Measurements from ENCODE around the gene PAGE5. TPM values are rescaled to one million over a fixed set of nuclear protein-coding genes. Genes with fewer than 3 reads are reported as not detected.

PAGE5 gene, protein sequence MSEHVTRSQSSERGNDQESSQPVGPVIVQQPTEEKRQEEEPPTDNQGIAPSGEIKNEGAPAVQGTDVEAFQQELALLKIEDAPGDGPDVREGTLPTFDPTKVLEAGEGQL
- polyA plus RNA-seq (2013, experiment 1 of 2): not detected
- not detected for polyA plus RNA-seq (2013, experiment 2 of 2)

DNA sequence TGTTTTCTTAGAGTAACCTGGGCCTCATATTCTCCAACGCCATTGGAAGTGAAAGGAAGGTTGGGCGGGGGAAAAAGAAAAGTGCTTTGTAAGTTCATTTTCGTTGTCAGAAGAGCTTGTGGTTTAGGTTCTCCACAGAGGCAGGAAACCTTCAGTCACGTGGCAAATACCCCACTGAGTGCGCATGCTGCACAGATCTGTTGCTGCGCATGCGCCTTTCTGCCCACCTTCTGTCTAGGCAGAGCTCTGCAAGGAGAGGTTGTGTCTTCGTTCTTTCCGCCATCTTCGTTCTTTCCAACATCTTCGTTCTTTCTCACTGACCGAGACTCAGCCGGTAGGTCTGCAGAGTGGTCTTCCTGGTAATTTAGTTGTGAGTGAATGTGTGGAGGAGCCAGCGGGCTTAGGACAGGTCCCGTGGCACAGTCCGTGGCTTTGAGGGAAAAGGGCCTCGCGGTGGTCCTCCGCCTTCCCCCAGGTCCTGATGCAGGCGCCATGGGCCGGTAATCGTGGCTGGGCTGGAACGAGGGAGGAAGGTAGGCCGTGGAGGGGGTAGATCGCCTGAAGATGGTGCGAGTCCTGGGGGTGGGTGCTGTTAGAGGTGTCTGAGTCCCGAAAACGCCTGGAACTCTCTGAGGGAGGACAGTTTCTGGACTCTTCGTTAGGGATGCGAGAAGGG, at the start of gene PAGE5:
TSS of gene PAGE5 (plus strand) at position 228 of the 676 bp plus-strand sequence. CDS start 1,037 bp downstream, outside the sequence.
- H3K4me3 ChIP-seq (ENCODE audit: low read length): no peak within 1 kb of the TSS
- no peaks in the 10 kb centered on the region for H3K27me3 ChIP-seq (ENCODE audit: insufficient read depth, low read length)
- no peaks in the 10 kb centered on the region for H3K36me3 ChIP-seq (ENCODE audit: insufficient read depth, low read length)
- H3K9me3 ChIP-seq (ENCODE audit: insufficient read depth, low read depth, low read length): no peaks in the 10 kb centered on the region
- no peak within 1 kb of the TSS for H3K27ac ChIP-seq (ENCODE audit: low read depth, low read length)
- 88% methylated on average over 30 of the region's 30 CpGs for WGBS
- no peak within 1 kb of the TSS for H3K9ac ChIP-seq (ENCODE audit: low read depth, low read length)
- H3K4me1 ChIP-seq (ENCODE audit: insufficient read depth, low read length): no peaks in the 10 kb centered on the region

DNA sequence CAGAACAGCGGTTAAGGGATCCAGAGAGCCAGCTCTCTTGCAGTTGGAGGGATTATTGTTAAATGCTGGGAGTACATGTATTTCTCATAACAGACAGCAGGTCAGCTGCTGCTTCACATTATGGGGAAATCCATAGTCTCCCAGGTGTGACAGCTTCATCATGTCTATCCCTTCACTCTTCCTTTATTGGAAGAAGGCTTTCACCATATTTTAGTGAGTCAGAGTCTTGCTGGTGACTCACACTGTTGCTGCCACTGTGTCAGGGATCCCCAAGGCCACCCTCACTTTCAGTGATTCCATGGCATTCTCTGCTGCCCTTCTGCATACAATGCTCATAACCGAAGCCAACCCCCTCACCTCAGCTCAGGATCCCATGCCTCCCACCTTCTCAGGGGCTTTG, 32.9 kb upstream of the PAGE5 start:
- H3K27me3 ChIP-seq (ENCODE audit: insufficient read depth, low read length): no peaks in the 10 kb centered on the region
- no peaks in the 10 kb centered on the region for H3K36me3 ChIP-seq (ENCODE audit: insufficient read depth, low read length)
- H3K9me3 ChIP-seq (ENCODE audit: insufficient read depth, low read depth, low read length): no peaks in the 10 kb centered on the region
- 91% methylated on average over 1 of the region's 2 CpGs for WGBS
- no peak overlapping the region for H3K9ac ChIP-seq (ENCODE audit: low read depth, low read length)
- no peaks in the 10 kb centered on the region for H3K4me1 ChIP-seq (ENCODE audit: insufficient read depth, low read length)
- H3K4me3 ChIP-seq (ENCODE audit: low read length): no peak overlapping the region
- H3K27ac ChIP-seq (ENCODE audit: low read depth, low read length): no peak overlapping the region

DNA sequence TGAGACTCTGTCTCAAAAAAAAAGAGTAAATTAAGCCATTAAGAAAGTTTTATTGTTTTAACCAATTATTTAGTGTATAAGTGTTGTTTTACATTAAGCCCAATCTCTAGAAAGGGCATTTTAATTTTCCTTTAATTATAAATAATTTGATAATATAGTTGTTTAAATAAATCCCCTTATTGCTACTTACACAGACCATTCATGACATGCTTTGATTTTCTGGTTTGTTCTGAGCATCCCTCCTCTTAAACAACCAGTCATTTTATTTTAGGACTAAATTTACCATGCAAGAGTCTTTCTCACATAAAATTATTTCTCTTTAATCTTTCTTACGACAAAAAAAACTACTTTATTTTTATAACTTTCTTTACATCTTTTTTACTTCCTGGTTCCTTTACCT, 23.5 kb upstream of the PAGE5 start:
- Histone ChIP-seq H3K9ac (ENCODE audit: low read depth, low read length) (no peak overlapping the region), H3K4me1 (ENCODE audit: insufficient read depth, low read length) (no peaks in the 10 kb centered on the region), H3K27ac (ENCODE audit: low read depth, low read length) (no peak overlapping the region), H3K27me3 (ENCODE audit: insufficient read depth, low read length) (no peaks in the 10 kb centered on the region), H3K9me3 (ENCODE audit: insufficient read depth, low read depth, low read length) (peaks cover 8% of the 10 kb centered on the region; the same call in 1 of the 2 replicates), H3K36me3 (ENCODE audit: insufficient read depth, low read length) (no peaks in the 10 kb centered on the region), H3K4me3 (ENCODE audit: low read length) (no peak overlapping the region)
- 83% methylated on average over 1 of the region's 1 CpG for WGBS

DNA sequence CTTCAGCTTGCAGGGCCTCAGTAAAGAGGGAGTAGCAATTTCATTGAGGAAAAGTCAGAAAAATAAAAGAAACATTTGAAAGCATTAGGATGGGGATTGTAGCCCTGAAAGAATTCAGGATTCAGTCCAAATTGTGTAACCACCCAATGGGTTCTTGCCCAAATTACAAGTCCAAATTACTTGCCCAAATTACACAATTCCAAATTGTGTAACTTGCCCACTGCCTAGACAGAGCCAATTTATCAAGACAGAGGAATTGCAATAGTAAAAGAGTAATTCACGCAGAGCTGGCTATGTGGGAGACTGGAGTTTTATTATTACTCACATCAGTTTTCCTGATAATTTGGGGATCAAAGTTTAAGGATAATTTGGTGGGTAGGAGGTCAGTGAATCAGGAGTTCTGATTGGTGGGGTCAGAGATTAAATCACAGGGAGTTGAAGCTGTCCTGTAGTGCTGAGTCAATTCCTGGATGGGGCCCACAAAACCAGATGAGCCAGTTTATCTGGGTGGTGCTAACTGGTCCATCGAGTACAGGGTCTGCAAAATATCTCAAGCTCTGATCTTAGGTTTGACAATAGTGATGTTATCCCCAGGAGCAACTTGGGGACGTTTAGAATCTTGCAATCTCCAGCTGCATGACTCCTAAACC, 18.1 kb upstream of the PAGE5 start:
- no peak overlapping the region for H3K9ac ChIP-seq (ENCODE audit: low read depth, low read length)
- no peak overlapping the region for H3K4me3 ChIP-seq (ENCODE audit: low read length)
- WGBS: 60% methylated on average over 2 of the region's 3 CpGs
- no peaks in the 10 kb centered on the region for H3K4me1 ChIP-seq (ENCODE audit: insufficient read depth, low read length)
- H3K27ac ChIP-seq (ENCODE audit: low read depth, low read length): no peak overlapping the region
- no peaks in the 10 kb centered on the region for H3K36me3 ChIP-seq (ENCODE audit: insufficient read depth, low read length)
- H3K27me3 ChIP-seq (ENCODE audit: insufficient read depth, low read length): no peaks in the 10 kb centered on the region
- peaks cover 3% of the 10 kb centered on the region; the same call in 1 of the 2 replicates for H3K9me3 ChIP-seq (ENCODE audit: insufficient read depth, low read depth, low read length)

DNA sequence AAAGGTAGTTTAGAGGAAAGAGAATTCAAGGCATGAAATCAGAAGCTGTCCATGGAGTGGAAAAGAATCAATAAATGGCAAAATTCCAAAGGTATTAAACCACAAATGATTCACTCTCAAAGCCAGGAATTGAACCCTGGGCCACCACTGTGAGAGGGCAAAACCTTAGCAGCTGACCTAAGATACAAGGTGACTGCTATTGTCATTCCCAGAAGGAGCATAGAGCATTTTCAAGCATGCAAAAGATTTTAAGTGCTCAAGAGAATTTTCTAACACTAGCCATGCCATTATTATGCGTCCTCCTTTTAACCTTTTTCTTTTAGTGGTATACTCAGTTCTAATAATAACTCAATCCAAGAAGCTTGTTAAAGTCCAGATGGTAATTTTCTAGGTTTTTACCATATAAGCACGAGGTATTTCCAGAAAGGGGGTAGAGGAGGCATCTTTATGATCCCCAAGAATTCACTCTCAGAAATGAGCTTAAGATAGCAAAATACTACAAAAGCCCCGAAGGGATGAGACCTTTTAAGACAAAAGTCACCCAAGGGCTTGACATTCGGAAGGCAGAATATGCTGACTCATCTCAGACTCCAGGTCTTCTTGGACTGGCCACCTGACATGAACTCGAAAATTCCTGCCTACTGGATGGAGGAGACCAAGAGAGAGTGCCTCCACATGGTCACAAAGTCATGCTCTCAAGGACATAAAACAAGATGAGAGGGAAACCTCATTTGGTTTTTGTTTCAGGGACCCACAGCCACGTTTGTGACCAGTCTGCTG, 13.8 kb upstream of the PAGE5 start:
- WGBS: 67% methylated on average over 4 of the region's 6 CpGs
- Histone ChIP-seq H3K4me1 (ENCODE audit: insufficient read depth, low read length) (no peaks in the 10 kb centered on the region), H3K9ac (ENCODE audit: low read depth, low read length) (no peak overlapping the region), H3K4me3 (ENCODE audit: low read length) (no peak overlapping the region), H3K9me3 (ENCODE audit: insufficient read depth, low read depth, low read length) (no peaks in the 10 kb centered on the region), H3K36me3 (ENCODE audit: insufficient read depth, low read length) (no peaks in the 10 kb centered on the region), H3K27ac (ENCODE audit: low read depth, low read length) (no peak overlapping the region), H3K27me3 (ENCODE audit: insufficient read depth, low read length) (no peaks in the 10 kb centered on the region)

DNA sequence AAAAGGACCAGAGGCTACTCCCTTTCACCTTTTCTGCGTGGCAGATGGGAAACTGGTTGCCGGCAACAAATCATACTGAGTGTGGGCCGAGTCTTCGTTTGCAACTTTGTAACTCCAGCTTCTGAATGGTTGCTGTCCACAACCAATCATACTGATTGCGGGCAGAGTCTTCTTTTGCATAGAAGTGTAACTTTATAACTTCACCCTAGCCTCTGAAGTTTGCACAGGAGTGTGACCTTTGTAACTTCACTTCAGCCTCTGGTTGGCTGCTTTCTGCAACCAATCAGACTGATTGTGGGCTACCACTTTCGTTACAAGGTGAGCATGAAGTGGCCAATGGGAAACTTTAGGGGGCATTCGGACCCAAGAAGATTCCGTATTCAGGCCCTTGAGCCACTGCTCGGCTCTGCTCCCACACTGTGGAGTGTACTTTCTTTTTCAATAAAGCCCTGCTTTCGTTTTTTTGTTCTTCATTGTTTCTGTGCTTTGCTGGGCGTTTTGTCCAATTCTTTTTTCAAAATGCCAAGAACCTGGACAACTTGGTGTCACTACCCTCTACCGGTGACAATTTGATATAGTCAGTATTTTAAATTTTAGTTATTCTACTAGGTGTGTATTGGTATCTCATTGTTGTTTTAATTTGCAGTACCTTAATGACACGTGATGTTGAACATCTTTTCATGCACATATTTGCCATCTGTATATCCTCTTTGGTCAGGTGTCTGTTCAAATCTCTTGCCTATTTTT, 9.0 kb upstream of the PAGE5 start:
- H3K9ac ChIP-seq (ENCODE audit: low read depth, low read length): no peak overlapping the region
- H3K4me1 ChIP-seq (ENCODE audit: insufficient read depth, low read length): no peaks in the 10 kb centered on the region
- WGBS: 80% methylated on average over 11 of the region's 13 CpGs
- no peaks in the 10 kb centered on the region for H3K27me3 ChIP-seq (ENCODE audit: insufficient read depth, low read length)
- H3K9me3 ChIP-seq (ENCODE audit: insufficient read depth, low read depth, low read length): no peaks in the 10 kb centered on the region
- no peak overlapping the region for H3K27ac ChIP-seq (ENCODE audit: low read depth, low read length)
- H3K4me3 ChIP-seq (ENCODE audit: low read length): no peak overlapping the region
- no peaks in the 10 kb centered on the region for H3K36me3 ChIP-seq (ENCODE audit: insufficient read depth, low read length)

DNA sequence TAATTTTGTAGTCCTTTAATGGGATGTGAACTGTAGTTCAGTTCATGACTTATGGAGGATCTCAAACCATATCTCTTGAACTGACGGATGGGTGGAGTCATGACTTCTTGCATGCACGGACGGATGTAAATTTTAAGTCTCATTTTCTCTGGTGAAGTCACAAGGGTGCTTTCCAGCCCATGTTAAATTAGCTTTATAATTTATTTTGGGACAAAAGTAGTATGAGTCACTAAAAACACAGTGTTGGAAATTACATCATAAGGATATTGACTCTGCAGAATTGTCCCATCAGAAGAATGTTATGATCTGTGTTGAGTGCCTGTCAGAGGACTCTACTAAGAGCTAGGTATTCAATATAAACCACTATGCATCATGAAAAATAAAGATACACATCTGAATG, 6.8 kb upstream of the PAGE5 start:
- WGBS: 93% methylated on average over 3 of the region's 3 CpGs
- no peaks in the 10 kb centered on the region for H3K9me3 ChIP-seq (ENCODE audit: insufficient read depth, low read depth, low read length)
- no peak overlapping the region for H3K4me3 ChIP-seq (ENCODE audit: low read length)
- H3K36me3 ChIP-seq (ENCODE audit: insufficient read depth, low read length): no peaks in the 10 kb centered on the region
- H3K27ac ChIP-seq (ENCODE audit: low read depth, low read length): no peak overlapping the region
- no peaks in the 10 kb centered on the region for H3K4me1 ChIP-seq (ENCODE audit: insufficient read depth, low read length)
- no peak overlapping the region for H3K9ac ChIP-seq (ENCODE audit: low read depth, low read length)
- no peaks in the 10 kb centered on the region for H3K27me3 ChIP-seq (ENCODE audit: insufficient read depth, low read length)

DNA sequence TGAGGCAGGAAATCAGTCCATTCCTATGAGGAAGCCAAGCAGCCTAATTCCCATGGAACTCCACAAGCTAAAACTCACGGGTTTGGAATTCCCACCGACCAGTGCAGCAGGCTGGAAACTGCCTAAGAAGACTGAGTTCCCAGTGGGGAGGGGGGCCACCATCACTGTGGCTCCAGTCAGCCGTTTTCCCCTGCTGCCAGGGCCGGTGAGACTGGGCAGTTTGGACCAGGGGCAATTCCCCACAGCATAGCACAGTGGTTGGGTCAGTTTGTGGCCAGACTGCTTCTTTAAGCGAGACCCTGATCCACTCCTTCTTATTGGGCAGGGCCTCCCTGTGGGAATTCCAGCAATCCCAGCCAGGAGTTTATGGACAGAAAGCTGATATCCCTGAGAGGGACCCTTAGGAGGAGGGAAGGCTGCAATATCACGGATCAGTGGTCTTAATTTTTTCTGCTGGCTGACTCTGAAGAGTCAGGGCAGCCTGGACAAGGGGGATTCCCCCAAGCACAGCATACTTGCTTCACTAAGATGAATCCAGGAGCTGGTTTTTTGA, 20.7 kb downstream of the PAGE5 start:
- Histone ChIP-seq H3K4me1 (ENCODE audit: insufficient read depth, low read length) (no peaks in the 10 kb centered on the region), H3K9ac (ENCODE audit: low read depth, low read length) (no peak overlapping the region), H3K27me3 (ENCODE audit: insufficient read depth, low read length) (no peaks in the 10 kb centered on the region), H3K4me3 (ENCODE audit: low read length) (no peak overlapping the region), H3K9me3 (ENCODE audit: insufficient read depth, low read depth, low read length) (0 out of 2 replicates have a peak, but pooled peaks cover 3% of the 10 kb centered on the region), H3K27ac (ENCODE audit: low read depth, low read length) (no peak overlapping the region), H3K36me3 (ENCODE audit: insufficient read depth, low read length) (no peaks in the 10 kb centered on the region)
- 62% methylated on average over 6 of the region's 6 CpGs for WGBS

DNA sequence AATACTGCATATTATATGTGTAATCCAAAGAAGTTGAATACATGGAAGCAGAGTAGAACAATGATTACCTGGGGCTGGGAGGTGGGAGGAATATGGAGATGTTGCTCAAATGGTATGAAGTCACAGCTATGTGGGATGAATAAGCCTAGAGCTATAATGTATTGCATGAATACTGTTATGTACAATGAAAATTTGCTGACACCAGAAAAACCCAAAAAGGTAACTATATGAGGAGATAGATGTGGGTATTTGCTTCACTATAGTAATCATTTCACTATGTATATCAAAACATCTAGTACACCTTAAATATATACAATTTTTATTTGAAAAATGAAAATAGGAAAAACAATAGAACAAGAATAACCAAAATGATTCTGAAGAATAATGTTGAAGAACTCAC, 33.4 kb downstream of the PAGE5 start:
- Histone ChIP-seq H3K4me1 (ENCODE audit: insufficient read depth, low read length) (no peaks in the 10 kb centered on the region), H3K27ac (ENCODE audit: low read depth, low read length) (no peak overlapping the region), H3K27me3 (ENCODE audit: insufficient read depth, low read length) (no peaks in the 10 kb centered on the region), H3K9ac (ENCODE audit: low read depth, low read length) (no peak overlapping the region), H3K9me3 (ENCODE audit: insufficient read depth, low read depth, low read length) (no peaks in the 10 kb centered on the region), H3K36me3 (ENCODE audit: insufficient read depth, low read length) (no peaks in the 10 kb centered on the region), H3K4me3 (ENCODE audit: low read length) (no peak overlapping the region)

DNA sequence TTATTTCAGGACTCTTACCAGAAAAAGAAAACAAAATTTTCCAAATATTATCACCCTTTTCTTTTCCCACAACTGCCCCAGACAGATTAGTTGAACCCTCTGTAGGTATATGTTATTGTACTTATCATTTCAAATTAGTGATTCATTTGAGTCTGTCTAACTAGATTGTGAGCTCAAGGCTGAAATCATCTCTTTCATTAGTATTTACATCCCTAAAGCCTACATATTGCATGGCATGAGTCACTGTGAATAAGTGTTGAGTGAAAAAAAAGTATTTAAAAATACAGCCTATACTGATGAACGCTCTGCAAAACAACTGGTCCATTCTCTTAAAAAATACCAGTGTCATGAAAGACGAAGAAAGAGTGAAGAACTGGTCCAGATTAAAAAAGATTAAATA, 40.7 kb downstream of the PAGE5 start:
- H3K27me3 ChIP-seq (ENCODE audit: insufficient read depth, low read length): no peaks in the 10 kb centered on the region
- H3K4me3 ChIP-seq (ENCODE audit: low read length): no peak overlapping the region
- no peaks in the 10 kb centered on the region for H3K36me3 ChIP-seq (ENCODE audit: insufficient read depth, low read length)
- H3K9me3 ChIP-seq (ENCODE audit: insufficient read depth, low read depth, low read length): peaks cover 9% of the 10 kb centered on the region; the same call in 1 of the 2 replicates
- no peaks in the 10 kb centered on the region for H3K4me1 ChIP-seq (ENCODE audit: insufficient read depth, low read length)
- no peak overlapping the region for H3K9ac ChIP-seq (ENCODE audit: low read depth, low read length)
- no CpG with 5 or more reads among the region's 2 CpGs for WGBS
- H3K27ac ChIP-seq (ENCODE audit: low read depth, low read length): no peak overlapping the region
